GM21825 (cell line): ENCODE results near the gene ZNF699.
A peak's percentile ranks its signal among the peaks of the same experiment; 100 is the strongest.
"Not testable (repeated sequence)": the region's sequence is repeated elsewhere in the genome, so short reads cannot be mapped to it uniquely, and the experiment has no call there.

Experiments used
- ATAC-seq: cut with Tn5 transposase; IDR thresholded peaks from one replicate; pipeline ENCODE4 v1.9.1; 2021; ENCODE audit warnings: mild to moderate bottlenecking, moderate library complexity; ENCODE audit not compliant: unreplicated experiment

The ZNF699 gene

DNA sequence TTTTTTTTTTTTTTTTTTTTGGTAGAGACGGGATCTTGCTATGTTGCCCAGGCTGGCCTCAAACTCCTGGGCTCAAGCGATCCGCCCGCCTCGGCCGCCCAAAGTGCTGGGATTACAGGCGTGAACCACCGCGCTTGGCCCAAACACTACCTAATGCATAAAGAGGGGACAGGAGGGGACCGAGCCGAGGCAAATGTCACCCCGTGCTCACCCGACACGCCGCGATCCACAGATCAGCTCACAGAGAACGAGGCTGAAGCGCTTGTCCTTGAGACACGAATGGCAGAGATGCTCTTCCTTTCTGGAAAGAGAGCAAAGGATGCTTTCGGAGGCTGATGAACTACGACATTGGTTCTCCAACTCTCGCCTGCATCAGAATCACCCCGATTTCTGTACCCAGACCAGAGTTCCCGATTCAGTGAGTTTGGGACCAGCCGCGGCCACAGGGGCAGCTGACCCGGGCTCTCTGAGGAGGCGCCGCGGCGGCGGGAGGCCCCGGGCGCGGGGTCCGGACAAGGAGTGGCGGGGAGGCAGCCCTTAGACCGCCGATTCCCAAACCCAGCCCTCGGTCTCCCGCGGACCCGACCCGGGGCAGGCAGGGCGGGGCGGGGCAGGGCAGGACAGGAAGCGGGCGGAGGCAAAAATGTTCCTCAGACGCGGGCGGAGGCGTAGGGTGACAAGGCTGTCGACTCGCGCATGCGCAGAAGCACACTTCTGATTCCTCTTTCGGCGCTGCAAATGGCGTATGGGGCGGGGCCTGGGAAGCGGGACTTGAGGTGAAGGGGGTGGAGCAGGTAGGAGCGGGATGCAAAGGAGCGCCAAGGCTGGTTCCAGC, at the start of gene ZNF699:
ZNF699 (minus strand) TSS at position 700 of the 835 bp plus-strand sequence. CDS start 4,719 bp downstream, outside the sequence.
- ATAC-seq: peak; percentile 85

DNA sequence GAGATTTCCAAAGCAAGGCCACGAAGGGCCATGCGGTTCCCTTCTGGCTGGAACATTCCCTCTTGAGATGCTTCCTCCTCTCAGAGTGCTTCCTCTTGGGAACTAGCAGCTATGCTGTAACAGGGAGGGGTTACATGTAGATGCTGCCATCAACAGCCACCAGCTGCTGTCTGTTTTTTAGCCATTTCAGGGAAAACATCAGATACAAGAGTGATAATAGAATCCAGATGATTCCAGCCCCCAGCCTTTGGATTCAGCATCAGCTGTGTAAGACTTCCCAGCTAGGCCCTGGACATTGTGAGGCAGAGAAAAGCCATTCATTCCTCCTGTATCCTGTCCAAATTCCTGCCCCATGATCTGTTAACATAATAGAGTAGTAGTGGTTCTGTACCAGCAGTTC, 45.0 kb upstream of the ZNF699 start:
- ATAC-seq: no peak

DNA sequence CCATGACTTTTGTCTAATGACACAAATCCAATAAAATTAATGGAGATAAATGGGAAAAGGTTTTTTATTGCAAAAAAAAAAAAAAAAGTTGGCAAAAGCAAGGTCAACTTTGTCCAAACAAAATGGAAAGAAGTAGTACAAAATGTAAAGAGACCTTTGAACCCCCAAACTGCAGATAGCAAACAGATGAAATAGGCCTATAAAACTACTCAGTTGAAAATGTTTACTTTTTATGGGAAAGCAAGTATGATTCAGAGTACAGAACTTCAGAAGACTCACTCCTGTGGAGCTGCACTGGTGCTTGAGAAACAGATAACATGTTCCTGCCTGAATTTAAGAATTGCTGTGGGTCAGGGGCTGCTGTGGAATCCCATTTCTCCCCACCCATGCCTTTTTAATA, 43.4 kb upstream of the ZNF699 start:
- no peak for ATAC-seq

DNA sequence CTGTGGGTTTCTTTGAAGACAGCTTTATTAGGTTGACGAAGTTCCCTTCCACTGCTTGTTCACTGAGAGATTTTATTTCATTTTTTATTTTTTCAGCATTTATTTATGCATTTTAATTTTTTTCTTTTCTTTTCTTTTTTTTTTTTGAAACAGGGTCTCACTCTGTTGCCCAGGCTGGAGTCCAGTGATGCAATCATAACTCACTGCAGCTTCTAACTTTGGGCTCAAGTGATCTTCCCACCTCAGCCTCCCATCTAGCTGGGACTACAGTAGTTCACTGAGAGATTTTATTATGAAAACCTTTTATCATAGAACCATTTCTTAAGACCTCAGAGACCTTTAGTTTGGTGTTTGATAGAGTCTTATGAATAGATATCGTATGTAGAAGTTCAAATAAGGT, 42.9 kb upstream of the ZNF699 start:
- no peak for ATAC-seq

DNA sequence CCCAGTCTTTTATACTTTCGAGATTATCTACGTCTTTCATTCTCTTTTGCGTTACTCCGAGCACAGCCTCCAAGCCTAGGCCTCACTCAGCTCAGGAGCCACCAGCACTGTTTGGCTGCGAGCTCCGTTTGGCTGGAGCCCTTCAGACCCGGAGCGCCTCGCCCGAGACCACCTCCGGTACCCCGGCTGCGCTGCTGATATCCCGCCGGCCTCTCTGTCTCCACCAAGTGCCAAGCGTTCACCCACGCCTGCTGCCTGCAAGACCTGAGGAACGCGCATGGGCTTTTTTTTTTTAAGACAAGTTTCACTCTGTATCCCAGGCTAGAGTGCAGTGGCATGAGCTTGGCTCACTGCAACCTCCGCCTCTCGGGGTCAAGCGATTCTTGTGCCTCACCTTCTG, 39.0 kb upstream of the ZNF699 start:
- no peak for ATAC-seq

DNA sequence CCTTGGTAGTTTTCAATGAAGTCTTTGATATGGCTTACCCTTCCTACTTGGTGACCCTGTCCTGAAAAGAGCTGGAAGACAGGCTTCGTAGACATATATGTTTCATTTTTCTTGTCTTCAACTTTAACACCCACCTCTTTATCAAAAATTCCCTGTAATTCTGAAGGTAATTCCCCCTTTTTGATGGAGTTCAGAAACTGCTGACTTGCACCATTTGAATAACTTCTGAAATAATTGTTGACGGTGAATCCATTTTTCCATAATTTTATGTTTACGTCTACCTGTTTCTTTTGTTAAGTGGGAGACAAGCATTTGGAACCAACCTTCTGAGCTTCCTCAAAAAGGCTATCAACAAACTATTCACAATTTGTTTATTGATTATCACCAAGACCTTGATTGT, 38.6 kb upstream of the ZNF699 start:
- ATAC-seq: no peak

DNA sequence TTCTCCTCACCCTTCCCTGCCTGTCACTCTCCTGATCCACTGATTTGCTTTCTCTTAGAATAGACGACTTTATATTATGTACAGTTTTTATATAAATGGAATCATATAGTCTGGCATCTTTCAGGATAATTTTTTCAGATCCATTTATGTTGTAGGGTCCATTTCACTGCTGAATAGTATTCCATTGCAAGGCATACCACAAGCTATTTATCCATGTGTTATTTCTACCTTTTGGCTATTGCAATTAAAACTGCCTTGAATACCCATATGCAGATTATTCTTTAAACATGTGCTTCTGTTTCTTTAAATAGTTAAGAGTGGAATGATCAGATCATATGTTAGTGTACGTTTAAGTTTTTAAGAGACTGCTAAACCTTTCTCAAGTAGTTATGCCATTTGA, 35.4 kb upstream of the ZNF699 start:
- no peak for ATAC-seq

DNA sequence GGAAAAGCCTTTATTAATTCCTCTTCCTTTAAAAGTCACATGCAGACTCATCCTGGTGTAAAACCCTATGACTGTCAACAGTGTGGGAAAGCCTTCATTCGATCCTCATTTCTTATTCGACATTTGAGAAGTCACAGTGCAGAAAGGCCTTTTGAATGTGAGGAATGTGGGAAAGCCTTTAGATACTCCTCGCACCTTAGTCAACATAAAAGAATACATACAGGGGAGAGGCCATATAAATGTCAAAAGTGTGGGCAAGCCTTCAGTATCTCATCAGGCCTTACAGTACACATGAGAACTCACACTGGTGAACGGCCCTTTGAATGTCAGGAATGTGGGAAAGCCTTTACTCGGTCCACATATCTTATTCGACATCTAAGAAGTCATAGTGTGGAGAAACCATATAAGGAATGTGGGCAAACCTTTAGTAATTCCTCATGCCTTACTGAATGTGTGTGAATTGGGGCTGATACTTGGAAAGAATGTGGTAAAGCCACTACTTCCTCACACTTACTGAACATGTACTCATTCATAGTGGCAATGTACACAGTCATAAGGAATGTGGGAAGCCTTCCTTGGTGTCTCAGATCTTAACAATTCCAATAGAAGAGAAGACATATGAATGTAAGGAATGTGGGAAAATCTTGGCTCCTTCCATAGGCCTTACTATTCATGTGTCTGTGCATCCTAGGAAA, 33.1 kb upstream of the ZNF699 start:
- no peak for ATAC-seq

DNA sequence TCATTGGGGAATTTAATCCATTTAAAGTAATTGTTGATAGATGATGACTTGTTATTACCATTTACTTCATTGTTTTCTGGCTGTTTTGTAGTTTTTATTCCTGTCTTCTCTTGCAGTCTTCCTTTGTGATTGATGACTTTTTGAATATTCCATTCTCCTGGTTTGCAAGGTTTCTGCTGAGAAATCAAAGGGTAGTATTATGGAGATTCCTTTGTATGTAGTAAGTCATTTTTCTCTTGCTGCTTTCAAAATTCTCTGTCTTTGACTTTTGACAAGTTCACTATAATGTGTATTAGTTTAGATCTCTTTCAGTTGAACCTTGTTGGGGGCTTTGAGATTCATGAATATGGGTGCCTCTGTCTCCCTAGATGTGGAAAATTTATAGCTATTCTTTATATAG, 20.4 kb upstream of the ZNF699 start:
- no peak for ATAC-seq

DNA sequence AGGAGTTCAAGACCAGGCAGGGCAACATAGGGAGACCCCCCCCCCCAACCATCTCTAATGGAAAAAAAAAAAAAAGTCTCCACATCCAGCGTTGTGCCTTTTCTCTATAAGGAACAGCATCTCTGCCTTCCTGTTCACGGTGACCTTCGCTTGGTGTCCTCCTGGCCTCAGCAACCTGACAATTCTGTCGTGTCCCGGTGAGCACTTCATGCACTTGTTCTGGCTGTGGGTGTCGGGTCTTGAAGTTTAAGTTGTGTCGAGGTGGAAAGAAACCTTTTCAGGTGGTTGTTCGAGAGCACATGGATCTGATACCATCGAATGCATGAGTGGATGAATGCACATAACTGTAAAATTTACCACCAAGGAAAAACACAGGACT, 14.9 kb upstream of the ZNF699 start:
- ATAC-seq: no peak

DNA sequence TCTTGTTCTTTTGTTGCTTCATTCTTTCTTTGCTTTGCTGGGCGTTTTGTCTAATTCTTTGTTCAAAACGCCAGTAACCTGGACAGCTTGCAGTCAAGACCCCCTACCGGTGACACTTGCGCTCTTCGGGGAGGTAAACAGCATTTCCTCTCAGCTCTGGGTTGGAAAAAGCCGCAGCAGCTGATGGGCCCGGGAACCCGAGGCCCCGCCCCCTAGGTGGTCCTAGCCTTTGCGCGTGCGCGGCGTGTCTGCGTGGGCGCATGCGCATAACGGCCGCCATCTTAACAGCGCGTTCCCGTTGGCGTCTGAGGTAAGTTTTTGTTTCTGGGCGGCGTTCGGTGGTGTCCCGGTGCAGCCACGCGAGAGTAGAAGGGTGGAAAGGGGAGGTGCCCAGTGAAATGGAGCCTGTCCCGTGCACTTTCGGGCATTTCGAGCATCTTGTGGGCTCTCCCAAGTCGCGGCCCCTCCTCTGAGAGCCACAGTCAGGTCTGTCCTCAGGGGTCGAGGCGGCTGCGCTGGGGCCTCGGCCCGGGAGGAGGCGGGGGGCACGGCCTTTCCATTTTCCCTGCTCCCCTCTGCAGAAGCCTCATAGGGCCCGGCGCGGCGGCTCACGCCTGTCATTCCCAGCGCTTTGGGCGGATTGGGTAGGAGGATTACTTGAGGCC, 14.4 kb upstream of the ZNF699 start, which contains the start of gene ZNF559:
ZNF559 (plus strand) TSS at position 261 of the 665 bp plus-strand sequence. CDS start 14,371 bp downstream, outside the sequence.
- peak; percentile 94 for ATAC-seq

DNA sequence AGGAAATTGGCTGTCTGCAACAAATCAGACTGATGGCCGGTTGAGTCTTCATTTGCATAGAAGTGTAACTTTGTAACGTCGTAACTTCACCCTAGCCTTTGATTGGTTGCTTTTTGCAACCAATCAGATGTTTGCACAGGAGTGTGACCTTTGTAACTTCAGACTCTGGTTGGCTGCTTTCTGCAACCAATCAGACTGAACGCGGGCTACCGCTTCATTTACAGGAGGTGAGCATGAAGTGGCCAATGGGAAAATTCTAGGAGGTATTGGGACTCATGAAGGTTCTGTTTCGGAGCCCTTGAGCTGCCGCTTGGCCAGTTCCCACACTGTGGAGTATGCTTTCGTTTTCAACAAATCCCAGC, 13.9 kb upstream of the ZNF699 start:
- peak; percentile 27 for ATAC-seq

DNA sequence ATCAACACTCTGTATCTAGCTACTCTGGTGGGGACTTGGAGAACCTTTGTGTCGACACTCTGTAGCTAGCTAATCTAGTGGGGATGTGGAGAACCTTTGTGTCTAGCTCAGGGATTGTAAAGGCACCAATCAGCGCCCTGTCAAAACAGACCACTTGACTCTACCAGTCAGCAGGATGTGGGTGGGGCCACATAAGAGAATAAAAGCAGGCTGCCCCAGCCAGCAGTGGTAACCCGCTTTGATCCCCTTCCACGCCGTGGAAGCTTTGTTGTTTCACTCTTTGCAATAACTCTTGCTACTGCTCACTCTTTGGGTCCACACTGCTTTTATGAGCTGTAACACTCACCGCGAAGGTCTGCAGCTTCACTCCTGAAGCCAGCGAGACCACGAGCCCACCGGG, 12.6 kb upstream of the ZNF699 start:
- not testable (repeated sequence) for ATAC-seq

DNA sequence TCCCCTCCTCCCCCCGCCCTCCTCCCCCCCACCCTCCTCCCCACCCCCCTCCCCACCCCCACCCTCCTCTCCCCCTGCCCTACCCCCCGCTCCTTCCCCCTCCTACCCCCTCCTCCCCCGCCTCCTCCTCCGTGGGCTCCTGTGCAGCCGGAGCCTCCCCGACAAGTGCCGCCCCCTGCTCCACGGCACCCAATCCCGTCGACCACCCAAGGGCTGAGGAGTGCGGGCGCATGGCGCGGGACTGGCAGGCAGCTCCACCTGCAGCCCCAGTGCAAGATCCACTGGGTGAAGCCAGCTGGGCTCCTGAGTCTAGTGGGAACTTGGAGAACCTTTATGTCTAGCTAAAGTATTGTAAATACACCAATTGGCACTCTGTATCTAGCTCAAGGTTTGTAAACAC, 12.1 kb upstream of the ZNF699 start:
- not testable (repeated sequence) for ATAC-seq

DNA sequence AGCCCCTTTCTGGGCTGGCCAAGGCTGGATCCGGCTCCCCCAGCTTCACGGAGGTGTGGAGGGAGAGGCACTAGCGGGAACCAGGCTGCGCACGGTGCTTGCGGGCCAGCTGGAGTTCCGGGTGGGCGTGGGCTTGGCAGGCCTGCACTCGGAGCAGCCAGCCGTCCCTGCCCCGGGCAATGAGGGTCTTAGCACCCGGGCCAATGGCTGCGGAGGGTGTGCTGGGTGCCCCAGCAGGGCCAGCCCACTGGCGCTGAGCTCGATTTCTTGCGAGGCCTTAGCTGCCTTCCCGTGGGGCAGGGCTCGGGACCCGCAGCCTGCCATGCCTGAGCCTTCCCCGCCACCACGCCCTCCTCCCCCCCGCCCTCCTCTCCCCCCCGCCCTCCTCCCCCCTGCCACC, 11.7 kb upstream of the ZNF699 start:
- ATAC-seq: no peak

DNA sequence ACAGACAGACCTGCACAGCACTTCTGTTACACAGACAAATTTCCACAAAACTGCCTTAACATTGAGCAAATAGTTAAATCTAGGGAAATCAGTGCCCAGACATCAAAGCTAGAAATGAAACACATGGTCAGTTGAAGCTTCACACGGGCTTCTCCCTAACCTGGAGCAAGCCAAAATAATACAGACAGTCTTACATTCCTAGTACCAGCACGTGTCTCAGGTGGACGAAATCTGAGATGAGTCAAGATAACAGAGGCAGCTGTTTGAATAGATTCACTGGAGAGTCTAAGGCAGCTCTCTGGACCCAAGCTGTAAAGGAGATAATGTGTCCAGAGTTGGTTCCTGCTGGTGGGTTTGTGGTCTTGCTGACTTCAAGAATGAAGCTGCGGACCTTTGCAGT, 4.1 kb upstream of the ZNF699 start:
- ATAC-seq: no peak

DNA sequence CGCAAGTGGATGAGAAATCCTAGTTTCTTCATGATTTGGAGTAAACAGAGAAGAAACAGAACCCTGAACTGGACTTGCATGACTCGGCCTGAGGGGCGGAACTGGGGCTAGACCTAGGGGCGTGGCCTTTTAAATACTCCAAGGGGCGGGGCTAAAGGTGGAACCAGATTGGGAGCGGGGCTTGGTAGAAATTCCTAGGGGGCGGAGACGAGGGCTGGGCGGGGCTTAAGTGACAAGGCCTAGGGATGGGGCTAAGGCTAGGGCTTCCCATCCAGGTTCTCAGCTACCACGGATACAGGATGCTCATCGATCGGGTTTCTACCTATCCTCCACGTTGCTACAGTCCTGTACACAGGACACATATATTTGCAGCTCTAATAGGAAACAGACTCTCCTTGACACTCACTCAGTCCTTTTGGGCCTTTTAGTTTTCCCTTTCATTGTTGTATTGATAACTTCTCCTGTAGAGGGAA, 372 bp upstream of the ZNF699 start:
- ATAC-seq: peak; percentile 75

DNA sequence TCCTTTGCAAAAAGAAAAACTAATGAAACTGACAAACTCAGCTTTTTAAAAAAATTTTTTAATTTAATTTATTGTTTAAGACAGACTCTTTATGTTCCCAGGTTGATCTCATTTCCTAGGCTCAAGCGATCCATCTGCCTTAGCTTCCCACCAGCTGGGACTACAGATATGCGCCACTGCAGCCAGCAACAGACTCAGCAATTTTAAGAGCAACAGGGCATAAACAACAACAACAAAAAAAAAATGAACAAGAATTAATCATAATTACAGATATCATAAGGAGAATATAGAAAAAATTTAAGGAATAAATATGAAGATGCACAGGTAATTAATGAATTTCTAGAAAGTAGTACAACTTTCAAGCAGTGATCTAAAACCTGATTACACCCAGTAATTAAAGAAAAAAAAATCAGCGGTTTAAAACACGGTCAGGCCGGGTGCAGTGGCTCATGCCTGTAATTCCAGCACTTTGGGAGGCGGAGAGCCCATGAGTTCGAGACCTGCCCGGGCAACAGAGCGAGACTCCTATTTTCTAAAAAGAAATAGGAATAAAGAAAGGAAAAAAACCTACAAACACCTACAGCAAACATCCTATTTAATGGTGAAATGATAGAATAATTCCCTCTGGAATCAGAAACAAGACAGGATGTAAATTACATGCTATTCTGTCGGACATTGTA, 1.4 kb downstream of the ZNF699 start:
- ATAC-seq: no peak

DNA sequence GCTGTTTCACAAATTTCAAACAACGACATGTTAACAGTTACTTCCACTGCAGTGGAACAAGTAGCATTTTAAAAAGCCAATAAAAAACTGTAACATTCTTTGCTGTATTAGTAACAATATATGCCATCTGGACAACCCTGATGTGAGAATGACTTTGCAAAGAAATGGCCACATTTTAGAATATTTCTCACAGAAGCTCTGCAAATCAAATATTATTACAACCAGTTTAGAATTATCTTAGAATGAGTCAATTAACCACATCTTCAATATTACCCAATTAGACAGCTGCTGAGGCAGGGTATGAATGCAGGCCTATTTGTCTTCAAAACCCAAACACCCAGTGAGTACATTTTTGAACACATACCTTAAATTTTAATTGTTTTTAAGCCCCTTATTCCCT, 3.2 kb downstream of the ZNF699 start:
- no peak for ATAC-seq

DNA sequence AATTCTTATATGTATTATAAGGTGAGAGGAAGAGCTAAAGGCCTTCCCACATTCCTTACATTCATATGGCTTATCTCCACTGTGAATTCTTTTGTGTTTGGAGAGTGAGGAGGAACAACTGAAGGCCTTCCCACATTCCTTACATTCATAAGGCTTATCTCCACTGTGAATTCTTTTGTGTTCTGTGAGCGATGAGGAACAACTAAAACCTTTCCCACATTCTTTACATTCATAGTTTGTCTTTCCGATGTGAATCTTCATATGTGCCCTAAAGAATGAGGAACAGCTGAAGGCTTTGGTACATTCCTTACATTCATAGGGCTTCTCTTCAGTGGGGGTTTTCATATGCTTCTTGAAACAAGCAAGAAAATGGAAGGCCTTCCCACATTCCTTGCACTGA, 13.3 kb downstream of the ZNF699 start:
- no peak for ATAC-seq

DNA sequence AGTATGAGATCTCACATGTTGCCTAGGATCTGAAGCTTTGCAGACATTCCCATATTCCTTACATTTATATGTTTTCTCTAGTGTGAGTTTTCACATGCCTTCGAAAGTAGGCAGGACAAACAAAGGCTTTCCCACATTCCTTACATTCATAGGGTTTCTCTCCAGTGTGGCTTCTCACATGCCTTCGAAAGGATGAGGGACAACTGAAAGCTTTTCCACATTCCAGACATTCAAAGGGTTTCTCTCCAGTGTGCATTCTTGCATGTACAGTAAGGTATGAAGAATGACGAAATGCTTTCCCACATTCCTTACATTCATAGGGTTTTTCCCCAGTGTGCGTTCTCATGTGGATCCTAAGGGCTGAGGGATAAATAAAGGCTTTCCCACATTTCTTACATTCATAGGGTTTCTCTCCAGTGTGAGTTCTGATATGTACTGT, 14.2 kb downstream of the ZNF699 start:
- no peak for ATAC-seq
